HL-60 (cell line): ENCODE results near the gene UNC80.

Source experiments
- CTCF ChIP-seq: IDR thresholded peaks from one replicate; pipeline ENCODE4 v1.5.1; 2011; ENCODE audit warnings: low read length, control low read depth, inconsistent platforms; ENCODE audit not compliant: insufficient read depth
- REST ChIP-seq: IDR thresholded peaks from 2 replicates; pipeline ENCODE4 v1.6.1; 2012; ENCODE audit warnings: low read depth; ENCODE audit not compliant: insufficient replicate concordance
- SPI1 ChIP-seq: IDR thresholded peaks from 2 replicates; pipeline ENCODE4 v1.6.1; 2012; ENCODE audit warnings: low read depth, mild to moderate bottlenecking, borderline replicate concordance

DNA sequence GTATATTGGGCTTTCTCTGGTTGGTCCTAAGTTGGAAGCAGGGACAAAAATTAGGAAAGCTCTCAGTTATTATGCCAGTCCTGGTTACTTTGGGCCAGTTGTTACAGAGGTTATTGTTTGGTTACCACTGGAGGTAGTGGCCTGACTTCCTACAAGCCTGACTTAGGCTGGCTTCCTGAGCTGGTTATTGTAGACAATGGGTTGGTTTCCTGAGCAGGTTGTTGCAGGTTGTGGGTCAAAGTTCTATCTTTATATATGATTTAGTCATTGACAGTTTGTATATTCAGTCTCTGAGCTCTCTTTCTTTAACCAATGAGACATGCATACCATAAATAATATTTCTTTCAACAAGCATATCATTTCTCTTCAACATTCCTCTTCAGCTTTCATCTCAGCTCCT lies 172.1 kb downstream of the UNC80 start:
- TF ChIP-seq CTCF, result no peak
- no peak for TF ChIP-seq REST
- no peak for TF ChIP-seq SPI1
